GM18505 (cell line): Measurements from ENCODE around the gene CTIF.

Source experiments
- ATAC-seq: cut with Tn5 transposase; IDR thresholded peaks from one replicate; pipeline ENCODE4 v1.9.1; 2021; ENCODE audit not compliant: unreplicated experiment
- POLR2A ChIP-seq: IDR thresholded peaks from 4 replicates; pipeline ENCODE4 v1.6.1; 2011; ENCODE audit warnings: borderline replicate concordance; ENCODE audit not compliant: insufficient read depth, insufficient read length; ENCODE audit errors: extremely low read depth

Gene CTIF

GRCh38 chr18:48727681-48728080 lies 188.8 kb downstream of the CTIF start:
- ATAC-seq: no peak
- TF ChIP-seq POLR2A: no peak

- TF ChIP-seq POLR2A: no peak
- ATAC-seq: no peak
Measured at GRCh38 chr18:48728204-48728833, 189.5 kb downstream of the CTIF start.

GRCh38 chr18:48729404-48729803 lies 190.6 kb downstream of the CTIF start:
- ATAC-seq: no peak
- no peak for TF ChIP-seq POLR2A

- TF ChIP-seq POLR2A: no peak
- no peak for ATAC-seq
Measured at GRCh38 chr18:48730010-48730409, 191.2 kb downstream of the CTIF start.

- no peak for TF ChIP-seq POLR2A
- no peak for ATAC-seq
Measured at GRCh38 chr18:48732767-48733424, 194.1 kb downstream of the CTIF start.

GRCh38 chr18:48733643-48734253 lies 194.9 kb downstream of the CTIF start:
- ATAC-seq: no peak
- no peak for TF ChIP-seq POLR2A

GRCh38 chr18:48734460-48734859 lies 195.6 kb downstream of the CTIF start:
- ATAC-seq: no peak

GRCh38 chr18:48735080-48735676 lies 196.3 kb downstream of the CTIF start:
- TF ChIP-seq POLR2A: no peak
- ATAC-seq: no peak

More at GRCh38 chr18:48734460-48734859, 195.6 kb downstream of the CTIF start:
- no peak for TF ChIP-seq POLR2A

- no peak for ATAC-seq
- TF ChIP-seq POLR2A: no peak
Measured at GRCh38 chr18:48735681-48736255, 196.9 kb downstream of the CTIF start.

- TF ChIP-seq POLR2A: no peak
- ATAC-seq: no peak
Measured at GRCh38 chr18:48736321-48737260, 197.8 kb downstream of the CTIF start.

- TF ChIP-seq POLR2A: no peak
- ATAC-seq: no peak
Measured at GRCh38 chr18:48739266-48740067, 200.6 kb downstream of the CTIF start.

GRCh38 chr18:48740068-48740440 lies 201.2 kb downstream of the CTIF start:
- ATAC-seq: no peak
- no peak for TF ChIP-seq POLR2A
